ENCODE results near the gene LIG1.
"Not testable (repeated sequence)": the region's sequence is repeated elsewhere in the genome, so short reads cannot be mapped to it uniquely, and the experiment has no call there.

LIG1 gene

DNA sequence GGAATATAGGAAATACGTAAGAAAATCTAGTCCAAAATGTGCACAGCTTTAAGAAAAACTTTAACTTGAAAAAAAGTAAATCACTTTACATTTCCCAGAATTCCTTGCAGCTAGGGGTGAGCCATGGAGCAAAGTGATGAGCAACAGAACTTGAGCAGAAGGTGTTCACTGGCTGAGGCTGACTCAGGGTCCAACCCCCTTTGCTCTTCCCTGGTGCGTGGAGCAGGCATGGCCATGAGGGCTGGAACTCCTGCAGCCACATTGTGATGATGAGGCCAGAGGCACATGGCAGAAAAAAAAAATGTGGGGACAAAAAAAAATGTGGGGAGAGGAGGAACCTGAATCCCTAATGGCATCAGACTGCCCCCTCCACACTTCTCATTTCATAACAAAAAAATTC lies 49.6 kb downstream of the LIG1 start:
- DNase-seq: no peak

DNA sequence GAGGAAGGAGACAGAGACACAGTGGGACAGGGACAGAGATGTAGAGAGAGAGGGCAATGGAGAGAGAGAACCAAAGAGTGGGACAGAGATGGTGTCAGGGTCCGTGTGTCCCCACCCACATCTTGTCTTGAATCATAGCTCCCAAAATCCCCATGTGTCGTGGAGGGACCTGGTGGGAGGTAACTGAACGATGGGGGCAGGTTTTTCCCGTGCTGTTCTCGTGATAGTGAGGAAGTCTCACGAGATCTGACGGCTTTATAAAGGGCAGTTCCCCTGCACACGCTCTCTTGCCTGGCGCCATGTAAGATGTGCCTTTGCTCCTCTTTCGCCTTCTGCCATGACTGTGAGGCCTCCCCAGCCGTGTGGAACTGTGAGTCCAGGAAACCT lies 52.0 kb downstream of the LIG1 start:
- no peak for DNase-seq

- DNase-seq: no peak
These were observed 52.5 kb downstream of the LIG1 start for GRCh38 chr19:48117515-48118130.

DNA sequence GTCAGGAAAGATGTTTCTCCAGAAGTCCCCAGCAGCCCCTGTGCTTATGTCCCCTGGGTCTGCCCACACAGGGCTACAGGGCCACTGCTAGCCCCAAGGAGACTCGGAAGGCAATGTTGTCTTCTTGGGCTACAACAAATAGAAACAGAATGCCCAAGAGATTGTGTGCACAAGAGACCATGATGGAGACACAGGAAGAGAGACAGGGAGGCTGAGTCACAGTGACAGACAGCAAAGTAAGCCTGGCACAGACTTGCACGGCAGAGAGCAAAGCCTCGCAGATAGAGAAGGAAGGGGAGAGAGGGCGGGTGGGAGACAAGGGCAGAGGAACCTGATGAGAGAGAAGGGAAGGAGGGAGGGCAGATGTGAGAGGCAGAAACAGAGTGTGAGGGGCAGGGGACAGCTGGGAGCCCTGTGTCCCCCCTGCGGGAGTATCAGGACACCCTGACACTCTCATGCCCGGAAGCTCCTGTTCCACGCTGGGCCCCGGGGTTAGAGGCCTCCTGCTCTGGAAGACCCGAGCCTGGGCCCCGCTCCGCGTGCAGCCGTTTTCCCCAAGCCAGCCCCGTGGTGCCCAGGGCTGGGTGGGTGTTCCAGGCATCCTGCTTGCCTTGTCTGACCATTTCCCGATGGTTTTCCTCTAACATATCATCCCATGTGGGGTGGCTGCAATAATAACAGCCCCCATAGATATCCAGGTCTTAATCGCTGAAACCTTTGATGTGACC lies 56.8 kb downstream of the LIG1 start:
- no peak for DNase-seq

- DNase-seq: no peak
These were observed 58.9 kb downstream of the LIG1 start for GRCh38 chr19:48111280-48111679.

DNA sequence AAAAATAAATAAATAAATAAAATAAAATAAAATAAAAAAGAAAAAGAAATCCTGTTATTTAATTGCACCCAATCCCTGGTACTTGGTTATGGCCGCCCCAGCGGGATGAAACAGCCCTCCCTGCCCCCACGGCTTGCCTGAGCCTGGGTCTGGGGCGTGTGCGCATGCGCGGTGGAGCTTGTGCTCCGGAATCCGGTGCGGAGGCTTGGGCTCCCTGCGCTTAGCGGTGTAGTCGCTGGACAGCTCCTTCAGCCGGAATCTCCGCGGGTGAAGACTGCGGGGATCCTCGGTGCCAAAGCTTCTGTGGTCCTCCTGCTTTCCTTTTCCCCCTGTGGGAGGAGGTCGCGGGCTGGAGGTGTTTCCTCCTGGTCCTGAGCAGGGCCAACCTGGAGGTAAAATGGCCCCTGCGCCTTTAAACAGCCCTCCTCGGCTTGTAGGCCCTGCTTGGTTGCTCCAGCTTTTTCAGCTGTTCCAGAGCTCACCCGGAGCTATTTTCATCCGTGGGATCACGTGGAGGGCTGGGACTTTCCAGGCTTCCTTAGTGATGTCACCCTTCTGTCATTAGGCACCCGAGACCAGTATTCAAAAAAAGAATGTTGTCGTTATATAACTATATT lies 59.7 kb downstream of the LIG1 start, which contains the start of gene PLA2G4C:
Gene PLA2G4C (minus strand): TSS at position 468 of the 617 bp plus-strand sequence. CDS start 4,288 bp downstream, outside the sequence.
- peak; percentile 88 to 89 for DNase-seq

DNA sequence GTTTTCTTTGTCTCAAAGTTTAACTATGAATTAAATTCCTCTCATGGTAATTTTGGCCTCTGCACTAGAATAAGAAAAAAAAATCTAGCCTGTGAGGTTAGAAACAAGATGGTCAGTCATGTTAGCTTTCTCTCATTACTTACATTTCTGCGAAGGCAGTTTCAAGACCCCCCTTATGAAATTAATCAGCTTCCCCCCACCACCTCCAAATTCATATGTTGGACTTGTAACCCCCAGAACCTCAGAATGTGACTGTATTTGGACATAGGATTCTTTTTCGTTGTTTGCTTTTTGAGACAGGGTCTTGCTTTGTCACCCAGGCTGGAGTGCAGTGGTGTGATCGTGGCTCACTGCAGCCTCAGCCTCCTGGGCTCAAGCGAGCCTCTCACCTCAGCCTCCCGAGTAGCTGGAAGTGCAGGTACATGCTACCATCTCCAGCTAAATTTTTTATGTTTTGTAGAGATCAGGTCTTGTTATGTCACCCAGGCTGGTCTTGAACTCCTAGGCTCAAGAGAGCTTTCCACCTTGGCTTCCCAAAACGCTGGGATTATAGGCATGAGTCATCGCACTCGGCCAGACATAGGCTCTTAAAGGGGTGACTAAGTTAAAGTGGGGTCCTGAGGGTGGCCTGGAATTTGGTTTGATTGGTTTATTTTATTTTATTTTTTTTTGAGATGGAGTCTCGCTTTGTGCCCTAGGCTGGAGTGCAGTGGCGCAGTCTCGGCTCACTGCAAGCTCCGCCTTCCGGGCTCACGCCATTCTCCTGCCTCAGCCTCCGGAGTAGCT lies 61.0 kb downstream of the LIG1 start:
- no peak for DNase-seq

DNA sequence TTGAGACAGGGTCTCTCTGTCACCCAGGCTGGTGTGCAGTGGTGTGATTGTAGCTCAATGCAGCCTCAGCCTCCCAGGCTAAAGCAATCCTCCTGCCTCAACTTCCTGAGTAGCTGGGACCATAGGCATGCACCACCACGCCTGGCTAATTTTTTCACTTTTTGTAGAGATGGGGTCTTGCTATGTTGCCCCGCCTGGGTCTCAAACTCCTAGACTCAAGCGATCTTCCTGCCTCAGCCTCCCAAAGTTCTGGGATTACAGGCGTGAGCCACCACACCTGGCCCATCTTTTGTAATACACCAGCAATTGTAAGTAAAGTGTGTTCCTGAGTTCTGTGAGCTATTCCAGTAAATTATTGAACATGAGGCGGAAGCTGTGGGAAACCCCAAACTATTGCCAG lies 66.2 kb downstream of the LIG1 start:
- no peak for DNase-seq

DNA sequence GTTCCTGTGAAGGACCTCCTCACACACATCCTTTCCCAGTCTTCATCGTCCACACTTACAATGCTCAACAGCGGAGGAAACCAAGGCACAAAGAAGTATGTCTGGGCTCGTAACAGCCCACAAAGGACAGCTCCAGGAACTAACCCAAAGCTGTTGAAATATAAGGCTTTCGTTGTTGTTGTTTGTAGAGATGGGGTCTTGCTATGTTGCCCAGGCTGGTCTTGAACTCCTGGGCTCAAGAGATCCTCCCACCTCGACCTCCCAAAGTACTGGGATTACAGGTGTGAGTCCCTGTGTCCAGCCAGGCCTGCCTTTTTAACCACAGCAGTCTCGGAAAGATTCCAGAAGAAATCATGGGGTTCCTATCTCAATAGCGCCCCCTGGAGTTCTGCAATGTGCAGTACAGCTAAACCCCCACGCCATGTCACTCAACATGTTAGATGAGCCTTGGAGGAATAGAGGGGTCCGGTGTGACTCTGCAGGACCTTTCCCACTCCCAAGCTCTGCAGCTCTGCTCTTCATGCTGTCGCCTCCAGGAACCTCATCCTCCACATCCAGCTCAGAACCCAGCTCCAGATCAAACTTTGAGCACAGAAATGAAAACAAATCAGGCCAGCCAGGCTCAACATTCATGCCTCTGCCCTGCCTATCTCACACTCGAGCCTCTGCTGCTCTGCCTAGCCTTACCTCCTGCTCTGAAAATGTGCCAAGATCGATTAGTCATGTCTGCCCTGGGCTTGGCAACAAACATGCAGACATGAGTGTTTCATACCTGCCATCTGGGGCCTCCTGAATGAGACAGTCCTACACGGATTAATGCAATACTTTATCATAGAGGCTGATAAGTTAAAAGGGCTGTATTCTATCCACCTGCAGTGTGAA lies 67.0 kb downstream of the LIG1 start:
- DNase-seq: peak in 1 of 2 experiments; percentile 3

GRCh38 chr19:48095612-48096175 lies 74.5 kb downstream of the LIG1 start:
- DNase-seq: no peak

- no peak for DNase-seq
These were observed 75.3 kb downstream of the LIG1 start for GRCh38 chr19:48094855-48095203.

- no peak for DNase-seq
These were observed 75.9 kb downstream of the LIG1 start for GRCh38 chr19:48094129-48094854.

- DNase-seq: not testable (repeated sequence)
These were observed 78.9 kb downstream of the LIG1 start for GRCh38 chr19:48091111-48091718.

DNA sequence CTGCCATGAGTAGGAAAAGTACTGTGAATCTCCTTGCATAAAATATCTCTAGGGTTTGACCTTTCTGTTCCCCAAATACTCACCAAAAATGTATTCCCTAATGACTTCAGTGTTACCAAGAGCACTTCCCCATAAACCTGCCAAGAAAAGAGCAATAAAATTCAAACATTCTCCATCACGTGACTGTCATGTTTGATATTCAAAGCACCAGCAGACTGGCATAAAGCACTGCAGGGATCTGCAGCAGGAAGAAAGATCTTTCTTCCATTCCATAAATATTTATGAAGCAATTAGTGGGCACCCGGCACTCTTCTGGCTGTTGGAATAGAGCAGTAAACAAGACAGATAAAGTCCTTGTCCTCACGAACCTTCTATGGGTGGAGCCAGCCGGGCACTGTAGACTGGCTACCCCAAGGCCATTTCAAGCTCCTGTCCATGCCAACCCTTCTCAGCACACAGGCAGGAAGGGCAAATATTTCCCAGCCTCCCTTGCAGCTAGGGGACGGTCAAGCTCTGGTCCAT lies 79.8 kb downstream of the LIG1 start:
- DNase-seq: no peak

DNA sequence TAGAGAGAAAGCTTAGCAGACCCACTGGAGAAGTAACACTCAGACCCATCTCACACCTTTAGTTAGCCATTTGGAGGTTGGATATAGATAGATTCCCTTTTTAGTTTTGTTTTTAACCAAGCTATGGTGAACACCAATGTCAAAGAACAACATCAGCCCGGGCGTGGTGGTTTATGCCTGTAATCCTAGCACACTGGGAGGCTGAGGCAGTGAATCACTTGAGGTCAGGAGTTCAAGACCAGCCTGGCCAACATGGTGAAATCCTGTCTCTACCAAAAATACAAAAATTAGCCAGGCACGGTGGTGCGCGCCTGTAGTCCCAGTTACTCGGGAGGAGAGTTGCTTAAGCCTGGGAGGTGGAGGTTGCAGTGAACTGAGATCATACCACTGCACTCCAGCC lies 81.2 kb downstream of the LIG1 start:
- DNase-seq: not testable (repeated sequence)

- no peak for DNase-seq
These were observed 84.0 kb downstream of the LIG1 start for GRCh38 chr19:48085904-48086864.

DNA sequence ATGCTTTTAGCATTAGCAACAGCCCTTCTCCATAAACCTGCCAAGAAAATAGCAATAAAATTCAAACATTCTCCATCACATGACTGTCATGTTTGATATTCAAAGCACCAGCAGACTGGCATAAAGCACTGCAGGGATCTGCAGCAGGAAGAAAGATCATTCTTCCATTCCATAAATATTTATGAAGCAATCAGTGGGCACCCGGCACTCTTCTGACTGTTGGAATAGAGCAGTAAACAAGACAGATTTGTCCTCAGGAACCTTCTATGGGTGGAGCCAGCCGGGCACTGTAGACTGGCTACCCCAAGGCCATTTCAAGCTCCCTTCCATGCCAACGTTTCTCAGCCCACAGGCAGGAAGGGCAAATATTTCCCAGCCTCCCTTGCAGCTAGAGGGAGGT lies 85.1 kb downstream of the LIG1 start:
- DNase-seq: no peak

- no peak for DNase-seq
These were observed 89.0 kb downstream of the LIG1 start for GRCh38 chr19:48081106-48081505.

DNA sequence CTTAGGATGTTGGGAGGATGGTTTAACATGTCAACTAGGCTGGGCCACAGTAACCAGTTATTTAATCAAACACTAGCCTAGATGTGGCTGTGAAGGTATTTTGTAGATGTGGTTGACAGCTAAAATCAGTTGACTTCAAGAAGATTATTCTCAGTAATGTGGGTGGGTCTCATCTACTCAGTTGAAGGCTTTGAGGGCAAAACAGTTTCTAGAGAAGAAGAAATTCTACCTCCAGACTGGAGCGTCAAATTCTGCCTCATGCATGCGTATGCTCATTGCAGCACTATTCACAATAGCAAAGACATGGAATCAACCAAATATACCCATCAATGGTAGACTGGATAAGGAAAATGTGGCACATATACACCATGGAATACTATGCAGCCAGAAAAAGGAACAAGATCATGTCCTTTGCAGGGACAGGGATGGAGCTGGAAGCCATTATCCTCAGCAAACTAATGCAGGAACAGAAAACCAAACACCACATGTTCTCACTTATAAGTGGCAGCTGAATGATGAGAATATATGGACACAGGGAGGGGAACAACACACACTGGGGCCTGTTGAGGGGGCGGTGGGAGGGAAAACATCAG lies 99.9 kb downstream of the LIG1 start:
- DNase-seq: not testable (repeated sequence)
